Measurements from ENCODE around the gene GGA3.

- TF ChIP-seq POLR2AphosphoS5 (IDR thresholded peaks at IDR 0.05; ENCODE audit: low read depth, low read length) (no peak; the same call in 1 of the 2 replicates), TAF1 (IDR thresholded peaks at IDR 0.05; ENCODE audit: borderline replicate concordance, low read depth, low read length) (no peak)
These were observed 6.2 kb upstream of the GGA3 start for GRCh38 chr17:75267411-75268232.
